ENCODE results near the gene PCGF3.

The PCGF3 gene

GRCh38 chr4:688854-689681 lies 16.6 kb upstream of the PCGF3 start, which contains the start of gene SLC49A3:
Gene SLC49A3 (minus strand): TSS chr4:689151. CDS start chr4:689127, 24 bp downstream.
- CTCF ChIA-PET, result no interaction called here
- POLR2A ChIA-PET, result no interaction called here
- no peak within 1 kb of the TSS for H3K27ac ChIP-seq (ENCODE audit: extremely low read depth, low read depth, low read length)

GRCh38 chr4:689723-690122 lies 15.9 kb upstream of the PCGF3 start:
- no peaks in the 10 kb centered on the region for H3K4me1 ChIP-seq (ENCODE audit: control insufficient read depth, insufficient read depth, low read length)
- ChIA-PET CTCF (no interaction called here), POLR2A (no interaction called here)
- H3K27ac ChIP-seq (ENCODE audit: extremely low read depth, low read depth, low read length), result no peak overlapping the region
- no peaks in the 10 kb centered on the region for H3K9me3 ChIP-seq (ENCODE audit: control insufficient read depth, insufficient read depth, low read depth, low read length)
- no peaks in the 10 kb centered on the region for H3K36me3 ChIP-seq (ENCODE audit: control insufficient read depth in 2 of 2, insufficient read depth in 1 of 2, low read length in 2 of 2)
- H3K4me3 ChIP-seq (ENCODE audit: low read depth, low read length), result no peak overlapping the region
- TF ChIP-seq ZBTB49 (tag by site-specific recombination; IDR thresholded peaks at IDR 0.05; ENCODE audit: low read depth), result no peak
- no peak for TF ChIP-seq ZNF660 (tag by site-specific recombination; IDR thresholded peaks at IDR 0.05)
- TF ChIP-seq ZNF311 (tag by site-specific recombination; IDR thresholded peaks at IDR 0.05; ENCODE audit: borderline replicate concordance), result no peak
- no peak for TF ChIP-seq ZSCAN16 (tag by site-specific recombination; IDR thresholded peaks at IDR 0.05)
- no peak for TF ChIP-seq CTCF (tag by site-specific recombination; IDR thresholded peaks at IDR 0.05)
- TF ChIP-seq ZBTB1 (tag by site-specific recombination; IDR thresholded peaks at IDR 0.05), result no peak
- no peak for TF ChIP-seq ZNF211 (tag by site-specific recombination; IDR thresholded peaks at IDR 0.05; ENCODE audit: low read depth)
- TF ChIP-seq MYNN (tag by site-specific recombination; IDR thresholded peaks at IDR 0.05; ENCODE audit: borderline replicate concordance), result no peak
- TF ChIP-seq ZBTB11 (tag by site-specific recombination; conservative IDR thresholded peaks at IDR 0.05; ENCODE audit: low read depth), result no peak
- no peak for TF ChIP-seq PRDM10 (tag by site-specific recombination; IDR thresholded peaks at IDR 0.05)
- TF ChIP-seq MEIS1 (CRISPR knock-in tag; IDR thresholded peaks at IDR 0.05; ENCODE audit: borderline replicate concordance), result no peak
- no peak for TF ChIP-seq ZNF626 (tag by site-specific recombination; IDR thresholded peaks at IDR 0.05)
- TF ChIP-seq ZNF169 (tag by site-specific recombination; IDR thresholded peaks at IDR 0.05), result no peak
- TF ChIP-seq ZNF521 (tag by site-specific recombination; IDR thresholded peaks at IDR 0.05), result no peak
- TF ChIP-seq ZFP41 (tag by site-specific recombination; IDR thresholded peaks at IDR 0.05; ENCODE audit: borderline replicate concordance), result no peak
- no peak for TF ChIP-seq ZNF350 (tag by site-specific recombination; IDR thresholded peaks at IDR 0.05)

More at GRCh38 chr4:688854-689681, 16.6 kb upstream of the PCGF3 start, which contains the start of gene SLC49A3:
- TF ChIP-seq ZNF391 (tag by site-specific recombination; IDR thresholded peaks at IDR 0.05; ENCODE audit: borderline replicate concordance, low read depth), result no peak
- no peak for TF ChIP-seq ZNF423 (tag by site-specific recombination; IDR thresholded peaks at IDR 0.05)
- no peak for TF ChIP-seq ZNF350 (tag by site-specific recombination; IDR thresholded peaks at IDR 0.05)
- no peak for TF ChIP-seq ZNF266 (tag by site-specific recombination; IDR thresholded peaks at IDR 0.05; ENCODE audit: low read depth)
- TF ChIP-seq ZBTB44 (tag by site-specific recombination; IDR thresholded peaks at IDR 0.05), result no peak
- Histone ChIP-seq H3K4me1 (ENCODE audit: control insufficient read depth, insufficient read depth, low read length) (no peaks in the 10 kb centered on the region), H3K9me3 (ENCODE audit: control insufficient read depth, insufficient read depth, low read depth, low read length) (no peaks in the 10 kb centered on the region), H3K36me3 (ENCODE audit: control insufficient read depth in 2 of 2, insufficient read depth in 1 of 2, low read length in 2 of 2) (no peaks in the 10 kb centered on the region), H3K4me3 (ENCODE audit: low read depth, low read length) (no peak within 1 kb of the TSS)
